PC-3 (cell line): ENCODE data around the gene KHNYN. TPM values are rescaled to one million over a fixed set of nuclear protein-coding genes. Genes with fewer than 3 reads are reported as not detected.

ENCODE experiments used
- ATAC-seq: fragments of 200-7000 bp; cut with Tn5 transposase; 2 replicates; pipeline ENCODE4 v1.9.1; 2020; ENCODE audit warnings: mild to moderate bottlenecking, moderate library complexity
- BruUV-seq: library from RNA; stranded (reverse); fragments of 400-500 nt; replicated peaks from 2 replicates; lab custom pipeline; 2021; lab: Mats Ljungman, UMichigan
- CTCF ChIA-PET: fragments of 300-600 bp; sonication (Branson Sonifier 250); formaldehyde crosslinking; loops from one replicate; lab custom pipeline; 2022; ENCODE audit warnings: antibody characterized with exemption; lab: Charles Lee
- POLR2A ChIA-PET: fragments of 300-600 bp; sonication (Branson Sonifier 250); formaldehyde crosslinking; loops from one replicate; lab custom pipeline; 2022; ENCODE audit warnings: antibody characterized with exemption; ENCODE audit not compliant: unreplicated experiment; lab: Charles Lee
- DNase-seq: peaks from one replicate; pipeline ENCODE4 v3.0.0-alpha.2; 2015
- H2AFZ ChIP-seq: fragments of 300-600 bp; sonication (generic); 2 replicates; pipeline ENCODE4 v1.6.0; 2016; ENCODE audit warnings: antibody characterized with exemption, low read length
- H3F3A ChIP-seq: fragments of 300-600 bp; sonication (generic); one replicate; pipeline ENCODE4 v1.6.0; 2017; ENCODE audit warnings: antibody characterized with exemption, low read length, control low read depth, mild to moderate bottlenecking; ENCODE audit not compliant: unreplicated experiment
- H3K27ac ChIP-seq: fragments of 300-600 bp; sonication (generic); 2 replicates; pipeline ENCODE4 v1.5.1; 2016; ENCODE audit warnings: mild to moderate bottlenecking, low read length
- H3K27me3 ChIP-seq: fragments of 300-600 bp; sonication (generic); 2 replicates; pipeline ENCODE4 v1.6.1; 2016; ENCODE audit warnings: low read length, mixed read lengths
- H3K36me3 ChIP-seq: fragments of 300-600 bp; sonication (generic); 2 replicates; pipeline ENCODE4 v1.6.1; 2016; ENCODE audit warnings: low read depth, mixed run types, low read length, mixed read lengths
- H3K4me1 ChIP-seq: fragments of 300-600 bp; sonication (generic); 2 replicates; pipeline ENCODE4 v1.5.1; 2016; ENCODE audit warnings: low read length; ENCODE audit not compliant: insufficient read depth
- H3K4me2 ChIP-seq: fragments of 300-600 bp; sonication (generic); 2 replicates; pipeline ENCODE4 v1.6.0; 2016; ENCODE audit warnings: low read length
- H3K4me3 ChIP-seq: fragments of 300-600 bp; sonication (generic); 2 replicates; pipeline ENCODE4 v1.5.1; 2016; ENCODE audit warnings: mild to moderate bottlenecking, low read length, mixed read lengths
- H3K79me2 ChIP-seq: fragments of 300-600 bp; sonication (generic); 2 replicates; pipeline ENCODE4 v1.6.1; 2017; ENCODE audit warnings: low read length, mixed read lengths
- H3K9ac ChIP-seq: fragments of 300-600 bp; sonication (generic); 2 replicates; pipeline ENCODE4 v1.6.0; 2016; ENCODE audit warnings: mild to moderate bottlenecking, low read length
- H3K9me2 ChIP-seq: fragments of 300-600 bp; sonication (generic); replicated peaks from 2 replicates; pipeline ENCODE4 v1.6.1; 2016; ENCODE audit warnings: mixed run types, low read length, mixed read lengths
- H3K9me3 ChIP-seq: fragments of 300-600 bp; sonication (generic); 2 replicates; pipeline ENCODE4 v1.6.1; 2016; ENCODE audit warnings: low read length, mixed read lengths
- H4K20me1 ChIP-seq: fragments of 300-600 bp; sonication (generic); 2 replicates; pipeline ENCODE4 v1.6.1; 2016; ENCODE audit warnings: low read length, mixed read lengths
- CTCF ChIP-seq: fragments of 300-600 bp; sonication (generic); conservative IDR thresholded peaks from 2 replicates; pipeline ENCODE4 v1.5.1; 2017; ENCODE audit warnings: antibody characterized with exemption, low read depth, mild to moderate bottlenecking, low read length
- EZH2 ChIP-seq: fragments of 300-600 bp; sonication (generic); IDR thresholded peaks from one replicate; pipeline ENCODE4 v1.6.1; 2017; ENCODE audit warnings: antibody characterized with exemption, mild to moderate bottlenecking, low read length; ENCODE audit not compliant: unreplicated experiment
- EZH2phosphoT487 ChIP-seq: fragments of 300-600 bp; sonication (generic); IDR thresholded peaks from 2 replicates; pipeline ENCODE4 v1.6.1; 2018; ENCODE audit warnings: mild to moderate bottlenecking, antibody characterized with exemption, low read length, borderline replicate concordance
- intact Hi-C: fragments of 100-400 bp; cut with micrococcal nuclease; formaldehyde crosslinking; loops from 2 replicates; pipeline ENCODE4 v1.9.0; 2023
- total RNA-seq: library from RNA; depleted of rRNA; stranded (reverse); fragments of >200 nt; gene quantifications from 2 replicates; pipeline ENCODE4 v1.2.3, GENCODE V29; 2014

The KHNYN gene
- total RNA-seq, 1 experiment from 2014 or later: 51.6 TPM

GRCh38 chr14:24414732-24415420, 14.9 kb upstream of the KHNYN start:
- Histone ChIP-seq H3K9me3 (no peaks in the 10 kb centered on the region), H3K4me3 (no peak overlapping the region), H3K4me1 (peaks cover 20% of the 10 kb centered on the region), H3K9me2 (no peaks in the 10 kb centered on the region), H3K36me3 (no peaks in the 10 kb centered on the region), H4K20me1 (no peaks in the 10 kb centered on the region), H2AFZ (no peak overlapping the region), H3K79me2 (no peaks in the 10 kb centered on the region), H3K4me2 (no peak overlapping the region), H3K9ac (no peak overlapping the region), H3K27me3 (no peaks in the 10 kb centered on the region), H3K27ac (no peak overlapping the region), H3F3A (peaks cover 4% of the 10 kb centered on the region)
- DNase-seq (no peak), ATAC-seq (no peak)
- no peak for TF ChIP-seq EZH2
- TF ChIP-seq EZH2phosphoT487: no peak
- TF ChIP-seq CTCF: no peak
- intact Hi-C loops: no loop called here
- POLR2A ChIA-PET: no interaction called here
- BruUV-seq: no TSS peak
- CTCF ChIA-PET: no interaction called here

GRCh38 chr14:24415421-24416253, 14.1 kb upstream of the KHNYN start:
- ChIA-PET POLR2A (no interaction called here), CTCF (no interaction called here)
- no peak overlapping the region for H3K27ac ChIP-seq
- no peaks in the 10 kb centered on the region for H3K9me3 ChIP-seq
- H2AFZ ChIP-seq: no peak overlapping the region
- no peaks in the 10 kb centered on the region for H3K36me3 ChIP-seq
- no peak overlapping the region for H3K4me3 ChIP-seq
- H3F3A ChIP-seq: peaks cover 4% of the 10 kb centered on the region
- no peaks in the 10 kb centered on the region for H4K20me1 ChIP-seq
- H3K4me2 ChIP-seq: no peak overlapping the region
- no peaks in the 10 kb centered on the region for H3K79me2 ChIP-seq
- H3K27me3 ChIP-seq: no peaks in the 10 kb centered on the region
- no TSS peak for BruUV-seq
- no peak overlapping the region for H3K9ac ChIP-seq
- H3K4me1 ChIP-seq: peaks cover 20% of the 10 kb centered on the region
- DNase-seq (no peak), ATAC-seq (no peak)
- TF ChIP-seq CTCF: no peak
- TF ChIP-seq EZH2: no peak
- no peak for TF ChIP-seq EZH2phosphoT487
- intact Hi-C loops: no loop called here
- H3K9me2 ChIP-seq: no peaks in the 10 kb centered on the region
